HG02970 (cell line): ENCODE measurements around the gene MYRF.

Experiments
- ATAC-seq: cut with Tn5 transposase; IDR thresholded peaks from one replicate; pipeline ENCODE4 v1.9.1; 2021; ENCODE audit warnings: mild to moderate bottlenecking, moderate library complexity, moderate number of reproducible peaks; ENCODE audit not compliant: unreplicated experiment, low FRiP score

Gene MYRF

DNA sequence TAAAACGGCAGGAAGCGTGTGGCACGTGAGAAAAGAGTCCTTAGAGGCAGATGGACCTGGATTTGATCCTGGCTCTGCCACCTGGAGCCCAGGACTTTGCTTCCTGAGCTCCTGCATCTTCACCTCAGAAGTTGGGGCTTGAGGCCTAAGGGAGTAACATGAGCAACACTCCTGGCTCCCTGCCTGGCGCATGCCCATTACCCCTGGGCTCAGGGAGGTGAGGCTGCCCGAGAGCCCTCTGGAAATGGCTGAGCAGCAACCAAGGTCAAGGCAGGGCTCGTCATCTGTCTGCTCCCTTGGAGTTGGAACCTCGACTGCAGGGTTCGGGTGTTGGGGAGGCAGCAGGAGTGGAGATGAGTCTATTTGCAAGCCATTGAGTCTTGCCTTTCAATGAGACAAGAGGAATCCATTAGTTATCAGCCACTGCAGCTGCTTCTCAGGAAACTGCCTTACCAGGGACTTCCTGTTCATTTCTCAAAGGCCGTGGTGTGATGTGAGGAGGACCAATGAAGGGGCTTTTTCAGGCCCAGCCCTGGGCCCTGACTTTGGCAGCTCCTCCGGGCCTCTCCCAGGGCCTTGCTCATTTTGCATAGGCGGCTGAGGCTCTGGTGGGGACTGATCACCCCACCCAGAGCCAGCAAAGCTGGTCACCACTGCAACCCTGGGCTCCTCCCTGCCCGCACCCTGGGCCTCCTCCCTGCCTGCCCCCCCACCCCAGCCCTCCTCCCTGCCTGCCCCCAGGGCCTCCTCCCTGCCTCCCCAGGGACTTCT lies 82.0 kb downstream of the MYRF start:
- ATAC-seq, result peak; percentile 49

DNA sequence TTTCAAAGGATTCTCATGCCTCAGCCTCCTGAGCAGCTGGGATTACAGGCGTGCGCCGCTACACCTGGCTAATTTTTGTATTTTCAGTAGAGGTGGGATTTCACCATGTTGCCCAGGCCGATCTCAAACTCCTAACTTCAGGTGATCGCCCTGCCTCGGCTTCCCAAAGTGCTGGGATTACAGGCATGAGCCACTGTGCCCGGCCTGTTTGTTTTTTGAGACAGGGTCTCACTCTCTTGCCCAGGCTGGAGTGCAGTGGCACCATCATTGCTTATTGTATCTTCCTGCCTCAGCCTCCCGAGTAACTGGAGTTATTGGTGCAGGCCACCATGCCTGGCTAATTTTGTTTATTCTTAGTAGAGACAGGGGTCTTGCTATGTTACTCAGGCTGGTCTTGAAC lies 83.8 kb downstream of the MYRF start:
- ATAC-seq, result no peak

GRCh38 chr11:61837411-61838005 lies 85.1 kb downstream of the MYRF start:
- ATAC-seq, result no peak
